Skeletal muscle cell (primary cell): ENCODE measurements around the gene ATP2B3.

Source experiments
- DNase-seq: peaks from one replicate; pipeline ENCODE4 v3.0.0-alpha.2; 2010; ENCODE audit warnings: low read depth
- H3K4me3 ChIP-seq: 2 replicates; pipeline ENCODE4 v1.5.1; 2011; ENCODE audit warnings: low read depth, mild to moderate bottlenecking, control low read depth, low read length, moderate library complexity

The ATP2B3 gene

GRCh38 chrX:153588021-153588781 lies 70.8 kb downstream of the ATP2B3 start:
- DNase-seq: no peak
- no peak overlapping the region for H3K4me3 ChIP-seq

GRCh38 chrX:153588782-153589446 lies 71.5 kb downstream of the ATP2B3 start:
- no peak for DNase-seq
- H3K4me3 ChIP-seq: no peak overlapping the region

- H3K4me3 ChIP-seq: no peak overlapping the region
- DNase-seq: no peak
Measured at GRCh38 chrX:153590961-153591956, 73.8 kb downstream of the ATP2B3 start.

GRCh38 chrX:153592091-153592833 lies 74.8 kb downstream of the ATP2B3 start:
- DNase-seq: no peak
- no peak overlapping the region for H3K4me3 ChIP-seq

GRCh38 chrX:153592966-153593688 lies 75.7 kb downstream of the ATP2B3 start:
- H3K4me3 ChIP-seq: no peak overlapping the region
- no peak for DNase-seq

- H3K4me3 ChIP-seq: no peak overlapping the region
- no peak for DNase-seq
Measured at GRCh38 chrX:153593811-153594500, 76.5 kb downstream of the ATP2B3 start.

- no peak overlapping the region for H3K4me3 ChIP-seq
- no peak for DNase-seq
Measured at GRCh38 chrX:153595387-153595786, 77.9 kb downstream of the ATP2B3 start.

GRCh38 chrX:153595859-153596857 lies 78.7 kb downstream of the ATP2B3 start:
- DNase-seq: no peak
- no peak overlapping the region for H3K4me3 ChIP-seq

GRCh38 chrX:153596981-153597750 lies 79.7 kb downstream of the ATP2B3 start:
- no peak overlapping the region for H3K4me3 ChIP-seq
- no peak for DNase-seq

- peak within 1 kb of the TSS; percentile 66 for H3K4me3 ChIP-seq
- DNase-seq: no peak
Measured at GRCh38 chrX:153598541-153599191, 81.2 kb downstream of the ATP2B3 start, which contains the start of gene CCNQ. TSS of gene CCNQ (minus strand) at chrX:153599139. CDS start at chrX:153599073, 66 bp downstream.

- peak overlapping the region; percentile 63 for H3K4me3 ChIP-seq
- peak; percentile 55 for DNase-seq
Measured at GRCh38 chrX:153599192-153600031, 82.0 kb downstream of the ATP2B3 start.

- H3K4me3 ChIP-seq: peak overlapping the region; percentile 63
- DNase-seq: no peak
Measured at GRCh38 chrX:153600032-153600373, 82.6 kb downstream of the ATP2B3 start.

- DNase-seq: no peak
- H3K4me3 ChIP-seq: no peak overlapping the region
Measured at GRCh38 chrX:153600921-153601320, 83.5 kb downstream of the ATP2B3 start.

- no peak for DNase-seq
- no peak overlapping the region for H3K4me3 ChIP-seq
Measured at GRCh38 chrX:153601511-153602110, 84.2 kb downstream of the ATP2B3 start.
